ENCODE measurements around the gene HAUS6. TPM values are rescaled to one million over a fixed set of nuclear protein-coding genes. Genes with fewer than 3 reads are reported as not detected.
A peak's percentile ranks its signal among the peaks of the same experiment; 100 is the strongest.

HAUS6 gene
- total RNA-seq, 4 donors from 2014 or later = 5.6 to 13.7 (median 10.6) TPM

DNA sequence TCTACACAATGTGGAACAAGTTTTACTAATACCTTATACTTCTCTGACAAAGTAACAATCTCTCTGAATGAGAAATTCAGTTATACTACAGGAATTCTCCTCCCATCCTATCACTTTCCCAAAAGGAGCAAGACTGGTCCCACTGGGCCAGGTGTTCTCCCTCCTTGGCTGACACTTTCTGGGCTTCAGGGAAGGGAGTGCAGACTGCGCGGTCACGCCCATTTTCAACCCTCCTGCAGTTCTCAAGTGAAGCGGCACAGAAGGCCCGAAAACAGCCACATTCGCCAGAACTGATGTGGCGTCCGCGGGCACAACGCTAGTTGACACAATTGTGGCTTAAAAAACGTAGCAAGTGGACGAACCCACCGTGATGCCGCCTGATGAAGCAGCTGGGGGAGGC lies 70.3 kb downstream of the HAUS6 start:
- TF ChIP-seq, protein P1, sequence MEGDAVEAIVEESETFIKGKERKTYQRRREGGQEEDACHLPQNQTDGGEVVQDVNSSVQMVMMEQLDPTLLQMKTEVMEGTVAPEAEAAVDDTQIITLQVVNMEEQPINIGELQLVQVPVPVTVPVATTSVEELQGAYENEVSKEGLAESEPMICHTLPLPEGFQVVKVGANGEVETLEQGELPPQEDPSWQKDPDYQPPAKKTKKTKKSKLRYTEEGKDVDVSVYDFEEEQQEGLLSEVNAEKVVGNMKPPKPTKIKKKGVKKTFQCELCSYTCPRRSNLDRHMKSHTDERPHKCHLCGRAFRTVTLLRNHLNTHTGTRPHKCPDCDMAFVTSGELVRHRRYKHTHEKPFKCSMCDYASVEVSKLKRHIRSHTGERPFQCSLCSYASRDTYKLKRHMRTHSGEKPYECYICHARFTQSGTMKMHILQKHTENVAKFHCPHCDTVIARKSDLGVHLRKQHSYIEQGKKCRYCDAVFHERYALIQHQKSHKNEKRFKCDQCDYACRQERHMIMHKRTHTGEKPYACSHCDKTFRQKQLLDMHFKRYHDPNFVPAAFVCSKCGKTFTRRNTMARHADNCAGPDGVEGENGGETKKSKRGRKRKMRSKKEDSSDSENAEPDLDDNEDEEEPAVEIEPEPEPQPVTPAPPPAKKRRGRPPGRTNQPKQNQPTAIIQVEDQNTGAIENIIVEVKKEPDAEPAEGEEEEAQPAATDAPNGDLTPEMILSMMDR (IDR thresholded peaks at IDR 0.05) = no peak
- Histone ChIP-seq H3K9me3 (no peaks in the 10 kb centered on the region), H3K4me3 (no peak overlapping the region), H3K4me1 (peaks cover 7% of the 10 kb centered on the region), H3K27ac (no peak overlapping the region), H3K36me3 (no peaks in the 10 kb centered on the region), H3K27me3 (no peaks in the 10 kb centered on the region)
- DNase-seq (ENCODE audit: low spot score in 2 of 2) = no peak
- WGBS = 69% methylated on average over 13 of the region's 14 CpGs

DNA sequence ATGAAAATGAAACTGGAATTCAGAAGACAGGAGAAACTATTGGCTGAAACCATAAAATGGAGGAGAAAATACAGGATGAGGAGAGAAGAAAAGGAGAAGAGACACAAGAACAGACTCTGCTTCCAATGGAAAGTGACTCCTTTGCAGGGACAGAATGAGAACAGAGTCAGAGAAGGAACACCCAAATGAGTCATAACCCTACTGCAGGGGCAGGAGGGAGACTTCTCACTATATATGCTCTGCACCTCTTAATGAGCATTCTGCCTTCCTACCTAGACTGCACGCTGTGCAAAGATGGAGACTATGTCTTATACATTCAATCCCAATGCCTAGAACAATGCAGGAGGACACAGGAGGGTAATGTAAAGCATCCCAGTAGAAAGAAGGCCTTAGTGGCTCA lies 71.8 kb downstream of the HAUS6 start:
- no peak for DNase-seq (ENCODE audit: low spot score in 2 of 2)
- no peaks in the 10 kb centered on the region for H3K36me3 ChIP-seq
- 89% methylated on average over 1 of the region's 1 CpG for WGBS
- H3K27ac ChIP-seq = no peak overlapping the region
- H3K27me3 ChIP-seq = no peaks in the 10 kb centered on the region
- TF ChIP-seq, protein P1 (IDR thresholded peaks at IDR 0.05) = no peak
- TF ChIP-seq POLR2AphosphoS5 (IDR thresholded peaks at IDR 0.05) = no peak
- TF ChIP-seq POLR2A (IDR thresholded peaks at IDR 0.05) = no peak
- no peak for TF ChIP-seq EP300 (IDR thresholded peaks at IDR 0.05)
- H3K4me3 ChIP-seq = no peak overlapping the region
- H3K9me3 ChIP-seq = no peaks in the 10 kb centered on the region
- peaks cover 7% of the 10 kb centered on the region for H3K4me1 ChIP-seq

DNA sequence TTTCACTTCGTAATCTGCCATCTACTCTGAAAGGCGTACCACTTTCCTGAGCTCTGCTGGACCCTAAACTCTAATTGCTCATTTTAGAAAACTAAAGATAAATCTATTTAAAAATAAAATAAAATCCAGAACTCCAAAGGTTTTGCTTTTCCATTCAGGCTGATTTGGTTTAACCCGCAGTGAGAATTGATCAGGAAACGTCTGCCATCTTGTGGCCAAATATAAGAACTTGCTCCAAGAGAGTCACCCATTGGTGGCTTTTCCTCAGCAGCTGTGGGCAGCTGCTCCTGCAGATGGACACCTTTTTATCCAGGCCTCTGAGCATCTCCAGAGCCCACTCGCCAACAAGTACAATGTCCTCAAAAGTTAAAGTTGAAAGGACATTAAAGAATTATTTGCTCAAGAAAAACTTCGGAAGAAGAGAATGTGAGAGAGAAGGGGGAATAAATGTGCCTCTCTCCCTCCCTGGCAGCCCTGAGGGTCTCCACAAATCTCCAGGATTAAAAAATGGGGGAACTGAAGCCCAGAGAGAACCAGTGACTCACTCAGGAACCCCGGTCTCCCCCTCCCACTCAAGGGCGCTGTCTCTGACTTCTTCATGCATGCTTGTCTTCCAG lies 73.8 kb downstream of the HAUS6 start:
- no peak for TF ChIP-seq POLR2AphosphoS5 (IDR thresholded peaks at IDR 0.05)
- TF ChIP-seq, protein P1 (IDR thresholded peaks at IDR 0.05) = peak; percentile 56 to 58
- WGBS = 28% methylated on average over 8 of the region's 8 CpGs
- no peak for DNase-seq (ENCODE audit: low spot score in 2 of 2)

DNA sequence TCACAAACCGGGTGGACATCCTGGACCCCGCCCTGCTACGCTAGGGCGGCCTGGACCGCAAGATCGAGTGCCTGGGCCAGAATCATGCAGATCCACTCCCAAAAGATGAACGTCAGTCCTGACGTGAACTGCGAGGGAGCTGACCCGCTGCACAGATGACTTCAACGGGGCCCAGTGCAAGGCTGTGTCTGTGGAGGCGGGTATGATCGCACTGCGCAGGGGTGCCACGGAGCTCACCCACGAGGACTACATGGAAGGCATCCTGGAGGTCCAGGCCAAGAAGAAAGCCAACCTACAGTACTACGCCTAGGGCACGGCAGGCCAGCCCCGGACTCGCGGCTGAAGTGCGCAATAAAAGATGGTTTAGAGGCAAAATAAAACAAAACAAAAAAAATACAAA lies 74.9 kb downstream of the HAUS6 start:
- H3K27ac ChIP-seq = no peak overlapping the region
- 94% methylated on average over 20 of the region's 22 CpGs for WGBS
- H3K27me3 ChIP-seq = no peaks in the 10 kb centered on the region

More for the DNA sequence above, 73.8 kb downstream of the HAUS6 start:
- Histone ChIP-seq H3K9me3 (no peaks in the 10 kb centered on the region), H3K27ac (no peak overlapping the region), H3K36me3 (no peaks in the 10 kb centered on the region), H3K27me3 (no peaks in the 10 kb centered on the region), H3K4me3 (no peak overlapping the region), H3K4me1 (peaks cover 7% of the 10 kb centered on the region)

DNA sequence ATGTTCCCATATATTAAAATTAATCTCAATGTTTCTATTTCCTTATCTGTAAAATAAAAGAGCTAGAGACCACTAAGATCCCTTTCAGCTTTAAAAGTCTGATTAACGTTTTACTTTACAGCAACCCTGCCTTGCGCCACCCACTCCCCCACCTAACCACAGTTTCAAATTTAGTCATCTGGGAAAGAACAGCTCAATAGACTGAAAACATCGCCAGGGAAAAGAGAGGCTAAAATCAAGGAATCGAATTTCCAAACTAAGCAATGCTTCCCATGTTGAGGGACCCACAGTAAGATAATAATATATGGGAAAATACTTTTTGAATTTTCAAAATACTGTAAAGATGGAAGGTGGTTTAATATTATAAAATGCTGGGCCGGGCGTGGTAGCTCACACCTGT lies 76.3 kb downstream of the HAUS6 start:
- TF ChIP-seq, protein P1 (IDR thresholded peaks at IDR 0.05) = no peak
- TF ChIP-seq POLR2AphosphoS5 (IDR thresholded peaks at IDR 0.05) = no peak
- TF ChIP-seq POLR2A (IDR thresholded peaks at IDR 0.05) = no peak
- no peak for TF ChIP-seq EP300 (IDR thresholded peaks at IDR 0.05)
- Histone ChIP-seq H3K9me3 (no peaks in the 10 kb centered on the region), H3K36me3 (no peaks in the 10 kb centered on the region), H3K27me3 (no peaks in the 10 kb centered on the region), H3K4me3 (no peak overlapping the region), H3K27ac (no peak overlapping the region), H3K4me1 (peaks cover 7% of the 10 kb centered on the region)
- WGBS = 86% methylated on average over 6 of the region's 6 CpGs
- DNase-seq (ENCODE audit: low spot score in 2 of 2) = no peak

More for the DNA sequence above, 74.9 kb downstream of the HAUS6 start:
- no peak for DNase-seq (ENCODE audit: low spot score in 2 of 2)
- H3K9me3 ChIP-seq = no peaks in the 10 kb centered on the region
- no peaks in the 10 kb centered on the region for H3K36me3 ChIP-seq
- H3K4me3 ChIP-seq = no peak overlapping the region
- TF ChIP-seq, protein P1 (IDR thresholded peaks at IDR 0.05) = no peak
- no peak for TF ChIP-seq EP300 (IDR thresholded peaks at IDR 0.05)
- no peak for TF ChIP-seq POLR2A (IDR thresholded peaks at IDR 0.05)
- TF ChIP-seq POLR2AphosphoS5 (IDR thresholded peaks at IDR 0.05) = no peak
- H3K4me1 ChIP-seq = peaks cover 7% of the 10 kb centered on the region
